HG02759 (cell line): ENCODE data around the gene PPP6R3.

ENCODE experiments used
- ATAC-seq: cut with Tn5 transposase; IDR thresholded peaks from one replicate; pipeline ENCODE4 v1.9.1; 2021; ENCODE audit warnings: mild to moderate bottlenecking, moderate library complexity; ENCODE audit not compliant: unreplicated experiment

PPP6R3 gene

DNA sequence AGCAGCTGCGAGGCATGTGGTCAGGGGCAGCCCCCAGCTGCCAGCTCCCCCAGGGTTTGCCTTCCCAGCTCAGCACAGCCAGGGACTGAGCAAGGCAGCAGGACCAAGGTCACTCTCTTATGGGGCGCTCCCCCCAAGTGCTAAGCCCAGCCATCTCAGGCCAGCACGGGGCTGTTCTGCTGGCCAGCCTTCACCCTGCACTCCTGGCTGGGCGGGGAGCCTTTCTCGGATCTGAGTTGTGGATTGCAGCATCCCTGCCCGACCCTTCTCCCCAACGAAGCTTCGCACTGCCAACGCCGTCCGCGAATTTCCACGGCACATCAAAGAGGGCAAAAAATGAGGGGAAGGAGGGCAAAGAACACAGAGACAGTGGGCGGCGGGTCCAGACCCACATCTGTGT lies 181.3 kb downstream of the PPP6R3 start:
- ATAC-seq = no peak

DNA sequence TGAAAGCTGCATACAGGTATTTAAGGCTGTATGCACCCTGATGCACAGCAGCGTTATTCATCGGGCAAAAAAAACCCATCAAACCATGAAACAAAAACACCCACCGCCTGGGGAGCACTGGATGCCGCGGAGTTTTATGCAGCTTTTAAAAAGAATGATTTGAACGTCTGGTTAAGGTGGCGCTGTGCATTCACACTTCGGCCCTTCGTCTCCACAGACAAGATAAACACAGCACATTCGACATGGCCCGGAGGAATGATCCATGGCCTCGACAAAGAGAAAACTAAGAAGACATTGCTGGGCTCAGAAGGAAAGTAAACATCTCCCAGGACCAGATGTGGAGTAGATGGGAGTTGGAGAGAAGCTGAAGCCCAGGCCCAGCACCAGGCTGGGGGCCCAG lies 183.0 kb downstream of the PPP6R3 start:
- no peak for ATAC-seq

DNA sequence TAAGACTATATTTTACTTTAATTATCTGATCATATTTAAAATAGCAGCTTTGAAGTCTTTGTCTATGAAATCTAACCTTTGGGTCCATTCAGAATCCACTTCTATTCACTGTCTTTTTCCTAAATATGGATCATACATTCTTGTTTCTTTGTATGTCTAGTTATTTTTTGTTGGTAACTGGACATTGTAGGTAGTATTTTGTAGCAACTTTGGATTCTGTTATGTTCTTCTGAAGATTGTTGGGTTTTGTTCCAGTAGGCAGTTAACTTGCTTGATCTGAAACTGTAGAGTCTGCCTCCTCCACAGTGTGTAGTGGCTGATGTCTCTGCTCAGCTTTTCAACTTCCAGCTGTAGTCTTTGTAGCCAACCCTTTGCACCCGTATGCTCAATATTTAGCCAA lies 186.3 kb downstream of the PPP6R3 start:
- ATAC-seq = no peak

DNA sequence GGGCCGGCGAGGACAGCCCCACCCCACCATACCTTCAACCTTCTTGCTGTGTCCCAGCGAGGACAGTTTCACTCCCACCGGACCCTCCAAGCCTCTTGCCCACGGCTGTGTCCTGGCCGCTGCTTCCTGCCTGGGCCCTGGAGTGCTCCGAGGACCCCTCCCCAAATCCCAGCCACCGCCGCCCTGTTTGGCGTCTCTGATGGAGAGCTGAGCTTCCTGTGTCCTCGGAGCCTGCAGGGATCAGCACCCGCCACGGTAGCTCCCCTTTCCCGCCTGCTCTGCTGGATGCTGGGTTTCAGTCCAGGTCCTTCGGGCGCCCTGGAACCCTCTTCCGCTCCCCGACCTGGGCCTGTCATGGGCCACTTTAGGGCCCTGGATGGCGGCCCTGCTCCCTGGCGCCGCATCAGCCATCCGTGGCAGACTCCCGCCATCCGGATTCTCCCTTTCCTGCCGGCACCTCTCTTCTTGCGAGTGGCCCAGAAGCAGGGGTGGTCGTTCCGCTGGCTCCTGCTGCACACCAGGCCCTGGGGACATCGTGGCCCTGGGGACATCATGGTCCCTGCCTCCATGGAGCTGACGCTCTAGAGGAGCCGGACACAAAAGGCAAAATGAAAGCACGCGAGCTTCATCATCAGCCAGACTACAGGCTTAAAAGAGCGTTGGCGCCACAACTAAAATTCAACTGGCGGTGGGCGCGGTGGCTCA lies 189.5 kb downstream of the PPP6R3 start:
- no peak for ATAC-seq

DNA sequence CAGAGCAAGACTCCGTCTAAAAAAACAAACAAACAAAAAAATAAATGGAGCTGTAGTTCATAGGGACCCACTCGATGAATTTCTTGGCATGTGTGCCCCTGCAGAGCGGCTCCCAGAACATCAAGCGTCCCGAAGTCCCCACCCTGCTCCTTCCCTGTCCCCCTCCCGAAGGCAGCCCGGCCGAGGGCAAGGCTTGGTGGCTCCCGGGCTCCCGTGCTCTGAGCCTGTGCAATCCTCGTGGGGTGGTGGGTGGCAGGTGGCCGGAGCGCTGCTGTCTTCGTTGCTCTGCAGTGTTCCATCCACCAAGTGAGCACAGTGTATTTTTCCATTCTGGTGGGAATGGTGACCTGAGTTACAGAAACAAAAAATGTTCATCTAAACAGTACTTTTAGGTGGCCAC lies 190.2 kb downstream of the PPP6R3 start:
- ATAC-seq = no peak

DNA sequence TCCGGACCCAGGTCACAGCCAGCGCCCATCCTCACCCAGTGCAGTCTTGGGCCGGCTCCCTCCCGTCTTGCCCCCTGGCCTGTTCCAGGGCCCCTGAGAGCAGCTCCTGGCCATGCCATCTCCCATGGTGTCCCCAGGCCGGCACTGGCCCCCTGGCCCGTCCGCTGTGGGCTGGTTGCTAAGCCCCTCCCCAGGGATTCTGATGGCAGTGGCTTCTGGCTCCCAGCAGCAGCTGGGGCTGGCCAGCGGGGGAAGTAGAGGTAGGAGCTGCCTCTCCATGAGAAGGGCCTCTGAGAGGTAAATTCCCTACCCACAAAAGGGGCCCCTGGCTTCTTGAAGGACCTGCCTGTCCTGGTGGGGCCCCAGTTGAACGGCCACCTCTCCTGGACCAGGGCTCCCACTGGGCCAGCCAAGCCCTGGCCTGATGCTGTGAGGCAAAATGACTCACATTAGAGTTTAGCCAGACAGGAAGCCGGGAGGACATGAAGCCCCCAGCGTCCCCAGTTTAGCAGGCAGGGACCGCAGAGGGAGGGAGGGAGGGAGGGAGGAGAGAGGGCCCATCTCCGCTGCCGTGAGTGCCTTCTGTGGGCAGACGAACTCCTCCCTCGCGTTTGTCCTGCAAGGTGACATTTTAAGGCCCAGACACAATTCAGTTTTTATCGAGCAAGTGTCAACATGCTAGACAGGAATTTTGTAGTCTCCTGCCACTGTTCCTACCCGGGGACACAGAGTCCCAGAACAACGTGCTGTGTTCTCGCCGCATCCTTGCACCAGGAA lies 190.8 kb downstream of the PPP6R3 start:
- no peak for ATAC-seq

DNA sequence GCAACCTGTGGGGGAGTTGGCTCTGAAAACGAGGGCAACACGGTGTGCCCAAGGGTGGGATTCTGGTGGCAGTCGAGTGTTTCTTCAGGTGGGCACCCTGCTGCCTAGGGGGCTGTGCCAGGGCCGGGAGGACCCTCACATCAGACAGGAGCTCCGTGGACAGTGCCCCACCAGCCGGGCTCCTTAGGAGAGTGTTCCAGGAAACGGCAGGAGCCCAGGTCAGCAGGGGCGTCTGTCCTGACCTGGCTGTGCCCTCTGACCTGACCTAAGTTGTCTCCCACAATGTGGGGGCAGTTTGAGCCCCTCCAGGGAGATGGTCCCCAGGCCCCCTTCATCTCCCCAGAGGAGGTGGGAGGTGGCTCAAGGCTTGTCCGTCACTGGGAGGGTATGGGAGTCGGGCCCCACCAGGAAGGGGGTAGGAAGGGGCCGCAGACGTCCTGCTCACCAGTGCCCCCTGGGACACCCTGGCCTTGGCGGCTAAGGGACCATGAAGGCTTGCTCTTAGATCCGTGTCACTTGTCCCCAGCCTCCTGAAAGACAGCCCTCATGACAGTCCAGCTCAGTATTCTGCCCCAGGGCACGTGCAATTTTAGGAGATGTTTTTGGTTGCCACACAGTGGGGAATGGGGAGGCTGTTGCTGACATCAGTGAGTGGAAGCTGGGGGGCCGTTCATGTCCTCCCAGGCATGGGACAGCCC lies 191.6 kb downstream of the PPP6R3 start:
- no peak for ATAC-seq

DNA sequence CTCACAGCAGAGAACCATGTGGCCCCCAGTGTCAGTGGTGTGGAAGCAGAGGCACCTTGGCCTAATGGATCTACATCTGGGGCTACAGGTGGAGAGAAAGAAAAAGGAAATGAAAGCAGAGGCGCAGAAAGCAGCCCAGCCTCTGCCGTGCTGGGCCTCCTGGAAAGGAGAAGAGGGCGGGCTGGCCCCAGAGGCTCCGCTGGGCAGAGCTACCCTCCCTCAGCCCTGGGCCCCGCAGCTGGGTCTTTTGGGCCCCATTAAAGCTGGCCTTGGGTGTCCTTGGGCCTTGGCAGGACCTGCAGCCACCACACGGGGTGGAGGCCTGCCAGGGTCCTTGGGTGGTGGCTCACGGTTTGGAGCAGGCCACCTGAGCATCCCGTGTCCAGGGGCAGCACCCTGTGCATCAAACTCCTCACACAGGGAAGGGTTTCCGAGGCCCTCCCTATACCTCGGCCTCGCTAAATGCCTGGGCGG lies 192.2 kb downstream of the PPP6R3 start:
- ATAC-seq = no peak

DNA sequence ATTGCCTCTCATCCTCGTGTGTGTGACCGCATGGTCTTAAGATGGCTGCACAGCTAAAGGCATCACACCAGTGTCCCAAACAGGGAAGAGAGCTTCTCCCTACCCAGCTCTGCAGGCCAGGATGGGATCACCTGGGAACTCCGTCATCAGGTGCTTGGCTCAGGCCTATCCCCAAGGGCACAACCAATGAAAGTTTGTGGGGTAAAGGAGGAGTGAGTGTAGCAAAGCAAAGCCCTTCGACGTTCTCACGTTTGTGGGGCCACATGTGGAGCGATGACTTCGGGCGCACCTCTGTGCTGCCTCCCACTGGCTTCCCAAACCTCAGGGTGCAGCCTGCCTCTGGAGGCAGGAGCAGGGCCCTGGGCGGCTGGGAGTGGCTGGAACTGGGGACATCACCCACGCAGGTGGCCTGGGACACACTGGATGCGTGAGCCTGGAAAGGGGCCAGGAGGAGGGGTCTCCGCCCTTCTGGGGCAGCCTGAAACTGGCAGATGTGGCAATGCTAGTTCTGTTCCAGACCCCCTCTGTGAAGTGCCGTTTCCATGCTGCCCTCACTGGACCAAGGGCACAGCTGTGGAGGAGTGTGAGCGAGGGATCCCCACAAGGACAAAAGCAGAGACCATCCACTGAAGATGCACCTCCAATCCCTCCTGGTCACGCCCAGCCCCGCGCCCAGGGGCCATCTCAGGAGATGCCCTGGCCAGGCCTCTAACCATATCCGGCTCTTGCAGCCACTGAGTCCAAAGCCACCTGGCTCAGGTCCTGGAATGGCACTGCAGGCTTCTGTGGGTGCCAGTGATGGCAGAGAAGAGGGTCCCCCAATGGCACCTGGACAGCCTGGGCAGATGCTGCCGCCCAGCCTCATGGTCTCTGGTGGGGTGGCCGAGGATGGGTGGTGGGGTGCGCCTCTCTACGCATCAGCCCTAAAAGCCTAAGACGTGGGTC lies 193.2 kb downstream of the PPP6R3 start:
- ATAC-seq = no peak

DNA sequence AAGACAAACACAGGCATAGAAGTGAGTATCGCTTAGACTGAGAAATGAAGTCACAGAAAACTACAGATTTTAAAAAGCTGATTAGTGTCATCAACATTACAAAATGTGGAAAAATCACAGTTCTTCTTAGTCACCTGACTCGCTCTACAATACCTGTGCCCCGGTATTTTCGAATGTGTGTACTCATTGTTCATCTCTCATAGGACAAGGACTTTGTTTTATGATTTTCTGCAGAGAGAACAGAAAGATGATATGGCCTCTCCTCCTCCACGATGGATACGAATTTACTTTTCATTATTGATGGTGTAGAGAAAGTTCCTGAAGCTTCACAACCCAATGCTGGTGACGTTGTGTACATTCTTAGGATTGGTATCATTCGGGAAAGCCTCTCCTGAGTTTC lies 194.4 kb downstream of the PPP6R3 start:
- ATAC-seq = no peak

DNA sequence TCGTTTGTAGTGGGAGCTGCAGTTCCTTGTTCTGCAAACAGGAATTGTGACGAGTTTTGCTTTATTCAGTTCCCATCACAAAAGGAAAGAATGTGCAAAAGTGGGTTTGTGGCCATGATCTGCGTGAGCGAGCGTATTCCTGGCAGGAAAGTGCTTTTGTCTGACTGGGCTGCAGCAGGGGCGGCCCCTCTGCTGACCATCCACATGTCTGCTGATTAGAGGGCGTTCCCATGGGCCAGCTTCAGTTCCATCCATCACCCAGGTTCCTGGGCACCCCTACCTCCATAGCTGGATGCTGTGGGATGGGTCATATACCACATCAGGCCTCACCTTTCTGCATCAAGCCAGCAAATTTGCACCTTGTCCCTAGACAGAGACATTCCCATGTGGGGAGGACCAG lies 194.9 kb downstream of the PPP6R3 start:
- no peak for ATAC-seq

DNA sequence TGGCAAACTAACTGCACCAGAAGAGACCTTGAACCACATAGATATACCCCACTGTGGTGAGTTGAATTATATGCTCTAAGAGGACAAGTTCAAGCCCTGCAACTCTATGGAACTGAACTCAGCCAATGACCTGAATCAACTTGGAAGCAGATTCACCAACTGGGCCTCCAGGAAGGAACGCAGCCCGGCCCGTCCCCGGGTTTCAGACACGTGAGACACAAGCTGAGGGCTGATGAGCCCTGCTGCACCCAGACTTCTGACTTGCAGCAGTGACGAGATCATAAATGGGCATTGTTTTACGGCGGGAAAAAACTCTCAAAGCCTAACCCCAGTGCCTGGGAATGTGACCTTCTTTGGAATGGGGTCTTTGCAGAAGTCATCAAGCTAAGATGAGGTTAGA lies 195.3 kb downstream of the PPP6R3 start:
- ATAC-seq = no peak

DNA sequence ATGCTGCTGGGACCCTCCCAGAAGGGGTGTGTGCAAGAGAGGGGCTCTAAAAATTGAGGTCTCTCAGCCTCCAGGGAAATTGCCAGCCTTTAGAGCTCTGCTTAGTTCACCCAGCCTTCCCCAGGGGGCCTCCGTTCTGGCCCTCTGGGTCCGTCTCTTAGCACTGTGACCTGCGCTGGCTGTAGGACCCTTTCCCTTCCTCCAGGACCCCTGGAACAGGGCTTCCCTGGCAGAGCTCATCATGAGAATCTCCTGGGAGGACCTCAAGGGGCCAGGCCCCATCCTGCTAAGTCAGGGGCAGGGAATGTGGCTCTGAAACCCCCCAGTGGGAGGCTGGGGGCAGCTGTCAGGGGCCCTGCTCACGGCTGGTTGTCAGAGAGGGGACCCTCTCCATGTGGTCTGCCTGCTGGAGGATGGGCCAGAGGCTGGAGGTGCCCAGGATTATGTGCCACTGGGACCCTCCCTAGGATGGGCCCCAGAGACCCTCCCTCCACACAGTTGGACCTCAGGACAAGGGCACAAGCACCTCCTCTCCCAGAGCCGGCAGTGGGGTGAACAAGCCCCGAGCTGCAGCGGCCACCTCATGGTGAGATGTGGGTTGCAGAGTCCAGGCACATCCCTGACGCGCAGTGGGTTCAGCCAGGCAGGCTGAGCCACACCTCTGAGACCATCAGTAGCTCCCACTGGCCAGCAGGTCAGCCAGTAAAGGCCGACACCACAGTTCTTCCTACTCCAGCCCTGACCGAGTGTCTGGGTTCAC lies 196.6 kb downstream of the PPP6R3 start:
- no peak for ATAC-seq

DNA sequence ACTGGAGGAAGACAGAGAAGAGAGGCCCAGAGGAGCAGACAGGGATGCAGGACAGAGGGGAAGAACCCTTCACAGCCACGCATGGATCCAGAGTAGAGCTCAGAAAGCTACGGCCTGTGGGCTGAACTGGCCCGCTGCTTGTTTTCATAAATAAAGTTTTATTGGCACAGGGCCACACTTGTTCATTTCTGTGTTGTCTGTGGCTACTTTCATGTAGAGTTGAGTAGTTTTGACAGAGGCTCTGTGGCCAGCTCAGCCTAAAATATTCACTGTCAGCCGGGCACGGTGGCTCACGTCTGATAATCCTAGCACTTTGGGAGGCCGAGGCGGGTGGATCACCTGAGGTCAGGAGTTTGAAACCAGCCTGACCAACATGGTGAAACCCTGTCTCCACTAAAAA lies 197.5 kb downstream of the PPP6R3 start:
- ATAC-seq = no peak

DNA sequence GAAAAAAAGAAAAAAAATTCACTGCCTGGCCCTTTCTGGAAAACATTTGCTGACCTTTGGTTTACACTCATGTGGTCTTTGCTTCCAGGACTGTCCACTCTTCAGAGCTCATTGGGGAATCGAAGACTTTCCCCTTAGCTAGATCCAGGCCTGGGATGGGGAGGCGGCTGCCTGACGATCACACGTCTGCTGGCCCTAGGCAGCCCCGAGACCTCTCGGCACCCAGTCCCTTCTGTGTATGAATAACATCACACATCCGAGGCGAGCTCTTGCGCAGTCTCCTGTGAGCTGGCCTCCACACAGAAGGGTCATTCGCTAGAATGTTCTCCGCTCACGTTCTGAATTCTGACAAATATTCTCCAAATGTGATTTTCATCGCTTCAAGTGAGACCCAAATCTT lies 198.1 kb downstream of the PPP6R3 start:
- no peak for ATAC-seq

DNA sequence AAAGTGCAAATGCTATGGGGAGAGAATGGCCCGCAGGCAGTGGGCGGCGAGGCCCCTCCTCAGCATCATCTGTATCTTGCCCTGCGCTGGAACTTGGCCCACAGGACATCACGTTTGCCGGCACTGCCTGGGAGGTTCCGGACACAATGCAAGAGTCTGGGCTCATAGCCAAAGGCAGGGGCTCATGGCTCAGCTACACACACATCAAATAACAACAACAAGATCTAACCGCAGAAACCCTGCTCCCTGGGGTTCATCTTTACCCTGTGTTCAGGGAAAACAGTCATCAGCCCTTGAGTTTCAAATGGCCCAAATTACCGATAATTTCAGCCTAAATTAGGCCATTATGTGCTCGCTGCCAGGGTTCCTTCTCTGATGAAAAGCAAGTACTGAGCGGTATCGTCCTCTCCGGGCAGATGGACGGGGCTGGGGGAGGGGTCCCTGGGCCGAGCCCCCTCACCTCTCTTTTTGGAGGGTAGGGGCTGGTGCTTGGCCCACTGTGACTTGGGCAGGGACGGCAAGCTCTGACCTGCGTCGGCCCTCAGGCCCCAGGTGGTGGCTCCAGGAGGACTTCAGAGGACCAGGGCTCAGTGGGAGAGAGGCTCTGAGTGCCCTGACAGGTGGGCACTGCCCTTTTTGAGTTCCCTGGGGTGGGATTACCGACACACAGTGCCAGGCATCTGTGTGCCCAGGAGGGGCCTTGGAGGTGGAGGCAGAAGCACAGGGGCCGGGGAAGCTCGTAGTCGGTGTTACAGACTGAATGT lies 198.8 kb downstream of the PPP6R3 start:
- no peak for ATAC-seq

DNA sequence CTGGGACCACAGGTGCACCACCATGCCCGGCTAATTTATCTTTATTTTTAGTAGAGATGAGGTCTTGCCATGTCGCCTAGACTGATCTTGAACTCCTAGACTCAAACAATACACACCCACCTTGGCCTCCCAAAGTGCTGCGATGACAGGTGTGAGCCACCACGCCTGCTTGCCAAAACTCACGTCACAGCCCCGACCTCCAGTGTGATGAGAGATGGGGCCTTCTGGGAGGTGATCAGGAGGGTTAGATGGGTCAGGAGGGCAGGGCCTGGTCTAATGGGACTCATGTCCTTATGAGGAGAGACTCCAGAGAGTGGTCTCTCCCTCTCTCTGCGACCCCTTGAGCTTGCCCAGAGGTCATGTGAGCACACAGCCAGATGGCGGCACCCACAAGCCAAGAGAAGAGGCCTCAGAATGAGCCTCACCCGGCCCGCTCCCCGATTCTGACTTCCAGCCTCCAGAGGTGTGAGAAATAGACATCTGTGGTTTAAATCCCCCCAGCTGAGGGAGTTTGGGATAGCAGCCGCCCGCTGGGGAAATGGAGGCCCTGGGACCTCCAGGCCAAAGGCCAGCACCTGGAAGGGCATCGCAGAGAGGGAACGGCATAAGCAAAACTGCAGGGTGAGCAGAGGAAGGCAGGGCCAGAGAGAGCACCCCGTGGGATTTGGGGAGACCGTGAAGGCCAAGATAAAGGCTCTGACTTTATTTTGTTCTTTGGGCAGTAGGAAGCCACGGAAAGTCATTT lies 199.7 kb downstream of the PPP6R3 start:
- ATAC-seq = no peak

DNA sequence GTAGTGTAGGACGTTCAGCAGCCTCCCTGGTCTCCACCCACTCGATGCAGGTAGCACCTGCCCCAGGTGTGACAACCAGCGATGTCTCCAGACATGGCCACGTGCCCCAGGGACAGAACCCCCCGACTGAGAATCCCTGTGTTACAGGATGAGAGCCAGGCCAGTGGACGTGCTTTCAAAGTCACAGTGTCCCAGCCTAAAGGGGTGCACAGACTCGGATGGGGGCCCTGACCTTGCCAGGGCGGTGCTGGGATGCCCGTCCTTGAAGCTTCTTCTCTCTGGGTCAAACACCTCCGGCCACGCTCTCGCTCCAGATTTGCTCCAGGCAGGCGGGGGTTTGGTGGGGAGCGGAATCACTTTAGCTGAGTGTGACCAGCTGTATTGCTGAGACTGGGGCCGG lies 200.5 kb downstream of the PPP6R3 start:
- ATAC-seq = no peak
